Measurements from ENCODE around the gene SLC30A10. TPM values are rescaled to one million over a fixed set of nuclear protein-coding genes. Genes with fewer than 3 reads are reported as not detected.

Gene SLC30A10
- total RNA-seq, 6 donors from 2014 or later: not detected

Small RNA genes lying within 50 kb of the gene (small RNA-seq; reads per million reads assigned to genes)
- 0 reads per million in 4 donors for gene RF00012

Other genes starting within 250 kb of the SLC30A10 start
- 10 to 100 TPM; 21.0 to 77.2 (median 45.6) TPM for gene EPRS1, start 117.9 kb upstream of the SLC30A10 start, total RNA-seq
- gene BPNT1, start 161.2 kb upstream of the SLC30A10 start, total RNA-seq: 10 to 100 TPM; 14.7 to 23.9 (median 21.7) TPM
- 10 to 100 TPM; 17.8 to 66.7 (median 48.8) TPM for gene IARS2, start 165.6 kb upstream of the SLC30A10 start, total RNA-seq

Measured in upper lobe of left lung (tissue), 6 donors.